HG02840 (cell line): ENCODE results near the gene CKM.
"Not testable (repeated sequence)": the region's sequence is repeated elsewhere in the genome, so short reads cannot be mapped to it uniquely, and the experiment has no call there.

Experiments used
- ATAC-seq: cut with Tn5 transposase; IDR thresholded peaks from one replicate; pipeline ENCODE4 v1.9.1; 2021; ENCODE audit warnings: mild to moderate bottlenecking, moderate library complexity, moderate number of reproducible peaks; ENCODE audit not compliant: unreplicated experiment, low FRiP score

CKM gene

GRCh38 chr19:45349430-45349941 is 26.8 kb upstream of the CKM start:
- no peak for ATAC-seq

- ATAC-seq: no peak
These were observed 26.4 kb upstream of the CKM start for GRCh38 chr19:45349126-45349415.

- no peak for ATAC-seq
These were observed 25.9 kb upstream of the CKM start for GRCh38 chr19:45348367-45349125.

- ATAC-seq: no peak
These were observed 25.1 kb upstream of the CKM start for GRCh38 chr19:45347570-45348366.

- ATAC-seq: no peak
These were observed 23.8 kb upstream of the CKM start for GRCh38 chr19:45346449-45346848.

GRCh38 chr19:45345506-45345860 is 22.8 kb upstream of the CKM start:
- no peak for ATAC-seq

GRCh38 chr19:45344621-45345505 is 22.2 kb upstream of the CKM start:
- ATAC-seq: no peak

- ATAC-seq: no peak
These were observed 20.2 kb upstream of the CKM start for GRCh38 chr19:45342911-45343310.

GRCh38 chr19:45340899-45341453 is 18.3 kb upstream of the CKM start:
- ATAC-seq: no peak

GRCh38 chr19:45340232-45340898 is 17.7 kb upstream of the CKM start, which contains the start of gene KLC3:
Gene KLC3, plus strand, starts transcription at chr19:45340750. Its CDS starts 4,792 bp downstream, at chr19:45345542.
- ATAC-seq: no peak

GRCh38 chr19:45339629-45340028 is 17.0 kb upstream of the CKM start:
- no peak for ATAC-seq

GRCh38 chr19:45336696-45337251 is 14.1 kb upstream of the CKM start:
- no peak for ATAC-seq

- not testable (repeated sequence) for ATAC-seq
These were observed 12.2 kb upstream of the CKM start for GRCh38 chr19:45334881-45335280.

GRCh38 chr19:45333609-45334303 is 11.1 kb upstream of the CKM start:
- ATAC-seq: no peak

GRCh38 chr19:45331411-45331810 is 8.7 kb upstream of the CKM start:
- ATAC-seq: no peak

- ATAC-seq: no peak
These were observed 4.9 kb upstream of the CKM start for GRCh38 chr19:45327404-45328143.

GRCh38 chr19:45324349-45324907 is 1.8 kb upstream of the CKM start:
- ATAC-seq: no peak

- no peak for ATAC-seq
These were observed 1.0 kb upstream of the CKM start for GRCh38 chr19:45323671-45324081.
